ENCODE data around the gene VRK3.

The VRK3 gene

GRCh38 chr19:50001775-50002174 lies 23.4 kb downstream of the VRK3 start:
- H3K79me2 ChIP-seq (ENCODE audit: insufficient read depth, low read length): no peaks in the 10 kb centered on the region
- no peaks in the 10 kb centered on the region for H3K27me3 ChIP-seq (ENCODE audit: insufficient read depth, low read length)
- H3F3A ChIP-seq (ENCODE audit: insufficient read depth, low read length): no peaks in the 10 kb centered on the region
- H3K4me1 ChIP-seq (ENCODE audit: insufficient read depth, low read length, severe bottlenecking): no peaks in the 10 kb centered on the region
- H3K9me2 ChIP-seq (ENCODE audit: low read depth, low read length): no peaks in the 10 kb centered on the region
- H3K27ac ChIP-seq (ENCODE audit: low read depth, low read length, poor library complexity, severe bottlenecking): no peak overlapping the region
- TF ChIP-seq EZH2 (IDR thresholded peaks at IDR 0.05; ENCODE audit: borderline replicate concordance, low read length) (no peak), CTCF (IDR thresholded peaks at IDR 0.05; ENCODE audit: low read length) (no peak)
- H3K36me3 ChIP-seq (ENCODE audit: insufficient read depth, low read length): peaks cover 55% of the 10 kb centered on the region
- no peaks in the 10 kb centered on the region for H3K9me3 ChIP-seq (ENCODE audit: low read length)
- H3K9ac ChIP-seq (ENCODE audit: low read length): no peak overlapping the region
- H3K4me3 ChIP-seq (ENCODE audit: low read depth, low read length, poor library complexity, severe bottlenecking): no peak overlapping the region
- no peak overlapping the region for H3K4me2 ChIP-seq (ENCODE audit: low read length)
- H4K20me1 ChIP-seq (ENCODE audit: insufficient read depth, low read length): no peaks in the 10 kb centered on the region
- no peak overlapping the region for H2AFZ ChIP-seq (ENCODE audit: low read length)

- Histone ChIP-seq H3K4me1 (ENCODE audit: insufficient read depth, low read length, severe bottlenecking) (no peaks in the 10 kb centered on the region), H2AFZ (ENCODE audit: low read length) (no peak overlapping the region), H3K9me2 (ENCODE audit: low read depth, low read length) (no peaks in the 10 kb centered on the region), H3K9ac (ENCODE audit: low read length) (no peak overlapping the region), H3K4me2 (ENCODE audit: low read length) (no peak overlapping the region), H3K9me3 (ENCODE audit: low read length) (no peaks in the 10 kb centered on the region), H3K27ac (ENCODE audit: low read depth, low read length, poor library complexity, severe bottlenecking) (no peak overlapping the region), H4K20me1 (ENCODE audit: insufficient read depth, low read length) (no peaks in the 10 kb centered on the region), H3K79me2 (ENCODE audit: insufficient read depth, low read length) (no peaks in the 10 kb centered on the region), H3K4me3 (ENCODE audit: low read depth, low read length, poor library complexity, severe bottlenecking) (no peak overlapping the region), H3F3A (ENCODE audit: insufficient read depth, low read length) (no peaks in the 10 kb centered on the region), H3K36me3 (ENCODE audit: insufficient read depth, low read length) (peaks cover 51% of the 10 kb centered on the region), H3K27me3 (ENCODE audit: insufficient read depth, low read length) (no peaks in the 10 kb centered on the region)
- no peak for TF ChIP-seq EZH2 (IDR thresholded peaks at IDR 0.05; ENCODE audit: borderline replicate concordance, low read length)
Observed at GRCh38 chr19:50000841-50001557, 24.2 kb downstream of the VRK3 start.

- Histone ChIP-seq H3K9me2 (ENCODE audit: low read depth, low read length) (no peaks in the 10 kb centered on the region), H3K36me3 (ENCODE audit: insufficient read depth, low read length) (peaks cover 46% of the 10 kb centered on the region; the same call in 1 of the 2 replicates), H4K20me1 (ENCODE audit: insufficient read depth, low read length) (no peaks in the 10 kb centered on the region), H2AFZ (ENCODE audit: low read length) (no peak overlapping the region), H3K4me2 (ENCODE audit: low read length) (no peak overlapping the region), H3F3A (ENCODE audit: insufficient read depth, low read length) (no peaks in the 10 kb centered on the region), H3K4me1 (ENCODE audit: insufficient read depth, low read length, severe bottlenecking) (no peaks in the 10 kb centered on the region), H3K79me2 (ENCODE audit: insufficient read depth, low read length) (no peaks in the 10 kb centered on the region), H3K4me3 (ENCODE audit: low read depth, low read length, poor library complexity, severe bottlenecking) (no peak overlapping the region), H3K27me3 (ENCODE audit: insufficient read depth, low read length) (no peaks in the 10 kb centered on the region), H3K27ac (ENCODE audit: low read depth, low read length, poor library complexity, severe bottlenecking) (no peak overlapping the region), H3K9me3 (ENCODE audit: low read length) (no peaks in the 10 kb centered on the region), H3K9ac (ENCODE audit: low read length) (no peak overlapping the region)
- no peak for TF ChIP-seq CTCF (IDR thresholded peaks at IDR 0.05; ENCODE audit: low read length)
- TF ChIP-seq EZH2 (IDR thresholded peaks at IDR 0.05; ENCODE audit: borderline replicate concordance, low read length): no peak
Observed at GRCh38 chr19:50000038-50000840, 24.9 kb downstream of the VRK3 start.

Data from OCI-LY1 (cell line).